NOMO-1 (cell line): Measurements from ENCODE around the gene LSM2.

ENCODE experiments used
- DNase-seq, 2 experiments: peaks; one replicate each; lab custom pipeline; 2025; ENCODE audit not compliant: unreplicated experiment in 2 of 2; lab: John Stamatoyannopoulos, UW

The LSM2 gene

DNA sequence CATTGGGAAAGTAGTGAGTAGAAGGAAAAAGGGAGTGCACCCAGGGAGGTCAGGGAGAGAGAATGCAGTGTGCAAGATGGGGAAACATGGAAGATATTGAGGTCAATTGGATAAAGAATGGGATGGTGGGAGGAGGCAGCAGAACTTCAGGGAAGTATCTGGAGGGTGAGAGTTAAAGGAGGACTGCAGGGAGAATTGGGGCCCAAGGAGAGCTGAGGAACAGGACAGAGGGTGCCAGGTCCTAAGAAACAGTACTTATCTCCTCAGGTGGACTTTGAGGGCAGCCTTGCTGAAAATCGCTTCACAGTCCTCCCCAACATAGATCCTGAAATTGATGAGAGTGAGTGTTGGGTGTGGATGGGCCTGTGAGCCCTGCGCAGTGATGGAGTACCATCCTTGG, 48.5 kb downstream of the LSM2 start:
- DNase-seq, result no peak

DNA sequence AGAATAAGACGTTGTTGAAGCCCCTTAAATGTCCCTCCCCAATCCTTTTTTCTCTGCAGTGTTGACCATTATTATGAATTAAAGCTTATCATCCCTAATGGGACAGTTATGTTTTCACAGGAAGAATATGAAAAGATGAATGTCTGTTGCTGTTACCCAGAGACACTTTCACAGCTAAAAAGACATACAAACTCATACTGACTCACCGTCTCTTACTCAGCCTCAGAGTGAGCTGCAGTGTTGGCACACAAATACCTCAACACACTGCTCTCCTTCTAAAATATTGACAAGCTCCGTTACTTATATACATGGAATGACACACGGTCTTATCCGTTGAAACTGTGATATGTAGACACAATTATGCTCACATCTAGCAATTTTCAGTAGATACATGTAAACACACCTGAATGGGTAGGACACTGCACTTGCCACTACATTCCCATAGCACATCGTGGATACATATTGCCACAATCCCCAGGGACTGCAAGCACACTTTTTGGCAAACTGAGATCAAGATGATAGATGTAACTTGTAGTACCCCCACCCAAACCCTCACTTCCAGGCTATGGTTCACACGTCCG, 53.9 kb downstream of the LSM2 start:
- DNase-seq, result no peak

- DNase-seq, result no peak
Observed at GRCh38 chr6:31750411-31751022, 56.2 kb downstream of the LSM2 start.

DNA sequence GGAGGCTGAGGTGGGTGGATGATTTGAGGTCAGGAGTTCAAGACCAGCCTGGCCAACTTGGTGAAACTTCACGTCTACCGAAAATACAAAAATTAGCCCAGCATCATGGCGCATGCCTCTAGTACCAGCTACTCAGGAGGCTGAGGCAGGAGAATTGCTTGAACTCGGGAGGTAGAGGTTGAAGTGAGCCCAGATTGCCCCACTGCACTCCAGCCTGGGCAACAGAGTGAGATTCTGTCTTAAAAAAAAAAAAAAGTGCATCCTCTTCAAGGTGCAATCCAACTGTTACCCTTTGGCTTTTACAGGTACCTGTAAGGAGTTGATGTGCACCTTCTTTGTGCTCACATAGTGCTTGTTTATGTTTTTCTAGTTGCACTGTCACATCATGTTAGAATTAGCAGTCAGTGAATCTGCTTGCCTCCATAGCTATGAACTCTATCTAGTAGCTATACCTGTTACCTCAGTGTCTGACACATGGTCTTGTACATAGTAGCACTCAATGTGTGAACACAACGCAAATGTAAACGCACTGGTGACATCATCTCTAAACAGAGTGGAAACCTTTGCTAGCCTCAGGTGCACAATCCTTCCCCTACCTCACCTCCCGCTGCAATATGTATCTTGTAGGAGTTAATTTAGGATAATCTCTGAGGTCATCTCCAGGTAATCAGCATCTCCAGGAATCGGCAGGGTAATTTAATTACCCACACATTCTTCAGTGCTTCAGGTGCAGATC, 57.3 kb downstream of the LSM2 start:
- DNase-seq, result no peak
